ENCODE data around the gene MPST.

- TF ChIP-seq CTCF (IDR thresholded peaks at IDR 0.05): no peak
- TF ChIP-seq POLR2A (IDR thresholded peaks at IDR 0.05): no peak
Measured at GRCh38 chr22:37011472-37011871, 8.1 kb upstream of the MPST start.
